Activated CD4-positive, alpha-beta T cell treated with anti-CD3 and anti-CD28 coated beads, Interleukin-10, Interleukin-2, amounts not matched to agents 100 ng/mL and 50 ng/mL, durations not matched to agents 16 hours and 8 hours (primary cell): Measurements from ENCODE around the gene OBSCN.
"Not testable (repeated sequence)": the region's sequence is repeated elsewhere in the genome, so short reads cannot be mapped to it uniquely, and the experiment has no call there.

Experiments
- DNase-seq: peaks from one replicate; pipeline ENCODE4 v3.0.0-alpha.2; 2020

OBSCN gene

GRCh38 chr1:228265167-228265566, 57.3 kb downstream of the OBSCN start:
- no peak for DNase-seq

- DNase-seq = no peak
Observed at GRCh38 chr1:228267962-228268880, 60.4 kb downstream of the OBSCN start.

GRCh38 chr1:228268881-228269265, 61.0 kb downstream of the OBSCN start:
- no peak for DNase-seq

- not testable (repeated sequence) for DNase-seq
Observed at GRCh38 chr1:228269431-228269830, 61.6 kb downstream of the OBSCN start.

- DNase-seq = no peak
Observed at GRCh38 chr1:228270032-228270431, 62.2 kb downstream of the OBSCN start.

GRCh38 chr1:228271701-228272251, 63.9 kb downstream of the OBSCN start:
- no peak for DNase-seq

GRCh38 chr1:228272331-228272791, 64.5 kb downstream of the OBSCN start:
- DNase-seq = no peak

- no peak for DNase-seq
Observed at GRCh38 chr1:228272831-228273571, 65.2 kb downstream of the OBSCN start.

- DNase-seq = no peak
Observed at GRCh38 chr1:228273720-228274451, 66.0 kb downstream of the OBSCN start.

GRCh38 chr1:228274452-228275178, 66.8 kb downstream of the OBSCN start:
- DNase-seq = no peak

- DNase-seq = no peak
Observed at GRCh38 chr1:228275179-228275429, 67.3 kb downstream of the OBSCN start.

GRCh38 chr1:228275430-228276173, 67.8 kb downstream of the OBSCN start:
- DNase-seq = peak; percentile 93

- peak; percentile 7 for DNase-seq
Observed at GRCh38 chr1:228276174-228276831, 68.5 kb downstream of the OBSCN start.

GRCh38 chr1:228276901-228277490, 69.2 kb downstream of the OBSCN start:
- DNase-seq = no peak

- no peak for DNase-seq
Observed at GRCh38 chr1:228277491-228278431, 69.9 kb downstream of the OBSCN start.

GRCh38 chr1:228278432-228278941, 70.6 kb downstream of the OBSCN start:
- DNase-seq = no peak

GRCh38 chr1:228279011-228279721, 71.3 kb downstream of the OBSCN start:
- DNase-seq = no peak

GRCh38 chr1:228279722-228280105, 71.9 kb downstream of the OBSCN start:
- DNase-seq = no peak
